ENCODE measurements around the gene RPS8.

RPS8 gene

DNA sequence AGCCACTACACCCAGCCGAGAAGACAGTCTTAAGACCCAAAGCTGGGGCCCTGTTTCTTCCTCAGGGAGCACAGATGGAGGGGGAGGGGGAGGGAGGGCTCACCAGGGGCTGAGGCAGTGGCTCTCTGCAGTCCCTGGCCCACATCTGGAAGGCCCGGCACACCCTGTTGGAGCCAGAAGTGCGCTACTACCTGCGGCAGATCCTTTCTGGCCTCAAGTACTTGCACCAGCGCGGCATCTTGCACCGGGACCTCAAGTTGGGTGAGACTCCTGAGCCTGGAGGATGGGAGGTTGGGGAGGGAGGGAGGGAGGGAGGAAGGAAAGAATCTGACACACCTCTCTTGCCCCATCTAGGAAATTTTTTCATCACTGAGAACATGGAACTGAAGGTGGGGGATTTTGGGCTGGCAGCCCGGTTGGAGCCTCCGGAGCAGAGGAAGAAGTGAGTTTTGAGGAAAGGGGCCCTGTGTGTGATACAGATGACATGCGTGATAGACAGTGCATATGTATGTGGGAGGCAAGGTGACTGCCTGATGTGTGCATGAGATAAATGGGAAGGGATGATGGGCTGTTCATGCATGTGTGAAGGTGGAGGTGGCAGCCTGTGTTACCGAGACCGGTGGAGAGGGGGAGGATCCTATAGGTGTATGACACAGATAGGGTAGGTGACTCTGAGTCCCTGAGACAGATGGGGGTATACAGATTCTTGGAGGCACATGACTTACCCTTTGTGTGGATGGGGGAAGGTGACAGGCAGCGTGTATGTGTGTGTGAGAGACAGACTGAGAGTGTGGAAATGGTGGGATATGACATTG lies 26.4 kb downstream of the RPS8 start:
- no peak for DNase-seq (ENCODE audit: low spot score)
- TF ChIP-seq, protein P1, sequence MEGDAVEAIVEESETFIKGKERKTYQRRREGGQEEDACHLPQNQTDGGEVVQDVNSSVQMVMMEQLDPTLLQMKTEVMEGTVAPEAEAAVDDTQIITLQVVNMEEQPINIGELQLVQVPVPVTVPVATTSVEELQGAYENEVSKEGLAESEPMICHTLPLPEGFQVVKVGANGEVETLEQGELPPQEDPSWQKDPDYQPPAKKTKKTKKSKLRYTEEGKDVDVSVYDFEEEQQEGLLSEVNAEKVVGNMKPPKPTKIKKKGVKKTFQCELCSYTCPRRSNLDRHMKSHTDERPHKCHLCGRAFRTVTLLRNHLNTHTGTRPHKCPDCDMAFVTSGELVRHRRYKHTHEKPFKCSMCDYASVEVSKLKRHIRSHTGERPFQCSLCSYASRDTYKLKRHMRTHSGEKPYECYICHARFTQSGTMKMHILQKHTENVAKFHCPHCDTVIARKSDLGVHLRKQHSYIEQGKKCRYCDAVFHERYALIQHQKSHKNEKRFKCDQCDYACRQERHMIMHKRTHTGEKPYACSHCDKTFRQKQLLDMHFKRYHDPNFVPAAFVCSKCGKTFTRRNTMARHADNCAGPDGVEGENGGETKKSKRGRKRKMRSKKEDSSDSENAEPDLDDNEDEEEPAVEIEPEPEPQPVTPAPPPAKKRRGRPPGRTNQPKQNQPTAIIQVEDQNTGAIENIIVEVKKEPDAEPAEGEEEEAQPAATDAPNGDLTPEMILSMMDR (IDR thresholded peaks at IDR 0.05; ENCODE audit: extremely low read depth, missing control alignments) = no peak

DNA sequence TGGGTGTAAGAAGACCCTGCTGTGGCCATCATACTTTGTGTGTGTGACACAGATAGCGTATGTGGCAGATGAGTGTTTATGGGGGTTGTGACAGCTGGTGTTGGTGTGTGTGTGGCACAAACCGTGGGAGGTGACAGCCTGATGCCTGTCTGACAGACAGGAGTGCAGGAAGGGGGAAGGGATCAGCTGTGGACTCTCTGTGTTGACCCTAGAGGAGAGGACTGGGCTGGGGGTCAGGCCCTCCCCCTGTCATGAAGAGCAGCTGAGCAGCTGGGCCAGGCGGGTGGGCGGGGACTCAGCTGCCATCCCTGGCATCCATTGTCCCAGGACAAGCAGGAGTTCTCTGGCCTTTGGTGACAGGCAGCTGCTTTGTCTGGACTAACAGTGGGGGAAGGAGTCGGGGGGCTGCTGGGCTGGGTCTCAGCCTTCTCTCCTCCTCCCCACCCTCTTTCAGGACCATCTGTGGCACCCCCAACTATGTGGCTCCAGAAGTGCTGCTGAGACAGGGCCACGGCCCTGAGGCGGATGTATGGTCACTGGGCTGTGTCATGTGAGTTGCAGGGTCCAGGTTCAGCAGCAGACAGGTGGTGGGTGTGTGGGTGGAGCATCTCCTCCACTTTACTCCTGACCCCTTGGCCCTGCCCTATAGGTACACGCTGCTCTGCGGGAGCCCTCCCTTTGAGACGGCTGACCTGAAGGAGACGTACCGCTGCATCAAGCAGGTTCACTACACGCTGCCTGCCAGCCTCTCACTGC lies 27.1 kb downstream of the RPS8 start:
- TF ChIP-seq, protein P1 (IDR thresholded peaks at IDR 0.05; ENCODE audit: extremely low read depth, missing control alignments) = no peak
- DNase-seq (ENCODE audit: low spot score) = no peak

DNA sequence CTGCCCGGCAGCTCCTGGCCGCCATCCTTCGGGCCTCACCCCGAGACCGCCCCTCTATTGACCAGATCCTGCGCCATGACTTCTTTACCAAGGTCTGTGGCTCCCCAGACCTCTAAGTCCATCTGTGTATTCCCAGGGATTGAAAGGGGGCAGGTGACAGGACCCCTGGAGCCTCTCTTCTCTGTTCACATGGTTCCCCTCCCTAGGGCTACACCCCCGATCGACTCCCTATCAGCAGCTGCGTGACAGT lies 27.6 kb downstream of the RPS8 start:
- DNase-seq (ENCODE audit: low spot score) = no peak
- TF ChIP-seq, protein P1 (IDR thresholded peaks at IDR 0.05; ENCODE audit: extremely low read depth, missing control alignments) = no peak

DNA sequence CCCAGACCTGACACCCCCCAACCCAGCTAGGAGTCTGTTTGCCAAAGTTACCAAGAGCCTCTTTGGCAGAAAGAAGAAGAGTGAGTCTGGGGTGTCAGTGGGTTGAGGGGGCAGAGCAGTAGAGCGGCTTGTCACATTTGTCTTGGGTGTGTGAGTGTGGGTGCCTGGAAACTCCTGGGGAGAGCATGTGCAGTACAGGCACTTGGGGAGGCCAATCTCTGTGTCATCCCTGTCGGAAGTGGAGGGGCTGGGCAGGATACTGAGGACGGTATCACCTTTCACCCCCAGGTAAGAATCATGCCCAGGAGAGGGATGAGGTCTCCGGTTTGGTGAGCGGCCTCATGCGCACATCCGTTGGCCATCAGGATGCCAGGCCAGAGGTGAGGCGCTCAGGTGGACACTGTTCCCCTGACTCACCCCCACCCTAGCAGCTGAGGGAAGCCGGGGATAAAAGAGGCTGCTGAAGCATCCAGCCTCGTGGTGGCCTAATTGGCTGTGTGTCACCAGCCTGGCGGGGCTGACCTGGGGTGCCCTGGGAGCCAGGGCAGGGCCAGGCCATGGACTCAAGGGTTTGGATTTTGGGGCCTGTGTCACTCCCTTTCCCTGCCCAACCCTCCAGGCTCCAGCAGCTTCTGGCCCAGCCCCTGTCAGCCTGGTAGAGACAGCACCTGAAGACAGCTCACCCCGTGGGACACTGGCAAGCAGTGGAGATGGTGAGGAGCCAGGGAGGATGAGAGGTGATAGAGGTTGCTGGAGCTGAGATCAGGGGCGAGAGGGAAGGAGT lies 28.2 kb downstream of the RPS8 start:
- TF ChIP-seq, protein P1 (IDR thresholded peaks at IDR 0.05; ENCODE audit: extremely low read depth, missing control alignments) = no peak
- no peak for DNase-seq (ENCODE audit: low spot score)

DNA sequence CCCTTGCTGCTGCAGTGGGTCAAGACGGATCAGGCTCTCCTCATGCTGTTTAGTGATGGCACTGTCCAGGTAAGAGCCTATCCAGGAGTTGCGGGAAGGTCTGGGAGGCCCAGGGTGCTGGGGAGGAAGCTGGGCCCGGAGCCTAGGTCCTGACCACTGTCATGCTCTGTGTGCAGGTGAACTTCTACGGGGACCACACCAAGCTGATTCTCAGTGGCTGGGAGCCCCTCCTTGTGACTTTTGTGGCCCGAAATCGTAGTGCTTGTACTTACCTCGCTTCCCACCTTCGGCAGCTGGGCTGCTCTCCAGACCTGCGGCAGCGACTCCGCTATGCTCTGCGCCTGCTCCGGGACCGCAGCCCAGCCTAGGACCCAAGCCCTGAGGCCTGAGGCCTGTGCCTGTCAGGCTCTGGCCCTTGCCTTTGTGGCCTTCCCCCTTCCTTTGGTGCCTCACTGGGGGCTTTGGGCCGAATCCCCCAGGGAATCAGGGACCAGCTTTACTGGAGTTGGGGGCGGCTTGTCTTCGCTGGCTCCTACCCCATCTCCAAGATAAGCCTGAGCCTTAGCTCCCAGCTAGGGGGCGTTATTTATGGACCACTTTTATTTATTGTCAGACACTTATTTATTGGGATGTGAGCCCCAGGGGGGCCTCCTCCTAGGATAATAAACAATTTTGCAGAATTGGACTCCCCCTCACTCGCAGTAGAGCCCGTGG lies 30.1 kb downstream of the RPS8 start:
- no peak for DNase-seq (ENCODE audit: low spot score)
- TF ChIP-seq, protein P1 (IDR thresholded peaks at IDR 0.05; ENCODE audit: extremely low read depth, missing control alignments) = no peak

DNA sequence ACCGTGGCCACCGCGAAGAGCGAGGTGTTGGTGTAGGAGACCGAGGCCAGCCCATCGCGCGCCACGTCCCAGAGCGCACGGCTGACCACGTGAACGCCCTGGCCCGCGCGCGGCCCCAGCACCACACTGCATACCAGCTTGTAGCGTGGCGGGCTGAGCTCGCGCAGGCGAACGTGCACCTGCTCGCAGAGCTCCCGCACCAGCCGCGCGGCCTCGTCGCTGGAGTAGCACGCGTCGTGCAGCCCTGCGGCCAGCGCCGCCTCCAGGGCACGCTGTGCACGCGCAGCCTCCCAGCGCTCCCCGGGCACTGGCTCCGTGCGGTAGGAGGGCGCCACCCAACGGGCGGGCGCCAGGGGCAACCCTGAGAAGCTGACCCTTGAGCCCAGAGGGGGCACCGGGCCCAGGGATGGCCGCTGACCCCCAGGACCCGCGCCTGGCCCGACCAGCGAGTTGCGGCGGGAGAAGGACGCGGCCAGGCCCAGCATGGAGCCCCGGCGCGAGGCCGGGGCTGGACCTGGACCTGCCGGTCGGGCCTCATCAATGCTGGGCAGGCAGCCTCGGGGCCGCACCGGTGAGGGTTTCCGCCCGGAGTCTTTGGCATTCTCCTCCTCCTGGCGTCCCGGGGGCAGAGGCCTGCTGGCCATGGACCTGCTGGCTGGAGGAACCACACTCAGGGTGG lies 30.8 kb downstream of the RPS8 start:
- TF ChIP-seq, protein P1 (IDR thresholded peaks at IDR 0.05; ENCODE audit: extremely low read depth, missing control alignments) = no peak

More for the DNA sequence above, 30.8 kb downstream of the RPS8 start:
- no peak for DNase-seq (ENCODE audit: low spot score)

All from GM20000 (cell line).